Mammary epithelial cell (primary cell): ENCODE measurements around the gene GPR135.

ENCODE experiments used
- EZH2 ChIP-seq: IDR thresholded peaks from 2 replicates; pipeline ENCODE4 v1.6.1; 2012; ENCODE audit warnings: low read length, inconsistent platforms, borderline replicate concordance
- TF ChIP-seq, protein P1 (sequence below), 2 donors: IDR thresholded peaks in 1 of 2; conservative IDR thresholded peaks in 1 of 2; 2 replicates each; pipeline ENCODE4 v1.5.1; 2011 to 2012; ENCODE audit warnings: inconsistent platforms in 2 of 2, low read length in 2 of 2, mild to moderate bottlenecking in 2 of 2, control low read depth in 1 of 2, low read depth in 1 of 2; ENCODE audit not compliant: insufficient read depth in 1 of 2; ENCODE audit errors: extremely low read depth in 1 of 2

DNA sequence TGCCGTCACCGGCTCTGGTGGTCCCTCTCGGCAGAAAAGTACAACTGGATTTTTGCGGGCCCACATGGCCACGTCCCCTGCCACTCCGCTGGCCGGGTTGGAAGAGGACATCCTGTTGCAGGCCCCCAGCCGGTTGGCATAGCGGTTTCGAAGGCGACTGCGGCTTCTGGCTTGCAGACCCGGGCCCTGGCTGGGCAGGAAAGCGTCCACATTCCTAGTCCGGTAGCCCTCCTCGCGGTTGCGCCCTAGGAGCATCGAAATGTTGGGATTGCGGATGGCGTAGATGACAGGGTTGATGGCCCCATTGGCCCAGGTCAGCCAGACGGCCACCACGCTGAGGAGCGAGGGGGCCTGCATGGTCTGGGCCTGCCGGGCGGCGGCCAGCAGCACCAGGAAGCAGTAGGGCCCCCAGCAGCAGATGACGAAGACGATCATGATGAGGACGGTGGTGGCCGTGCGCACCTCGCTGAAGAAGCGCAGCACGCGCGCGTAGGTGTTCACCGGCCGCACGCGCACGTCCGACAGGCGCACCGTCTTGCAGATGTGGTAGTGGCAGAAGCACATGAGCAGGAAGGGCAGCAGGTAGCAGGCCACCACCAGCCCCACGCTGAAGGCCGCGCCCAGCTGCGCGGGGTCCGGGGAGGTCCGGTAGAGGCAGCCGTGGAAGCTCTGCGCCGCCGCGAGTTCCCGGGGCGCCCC is 1.2 kb downstream of the GPR135 start:
- TF ChIP-seq, protein P1, sequence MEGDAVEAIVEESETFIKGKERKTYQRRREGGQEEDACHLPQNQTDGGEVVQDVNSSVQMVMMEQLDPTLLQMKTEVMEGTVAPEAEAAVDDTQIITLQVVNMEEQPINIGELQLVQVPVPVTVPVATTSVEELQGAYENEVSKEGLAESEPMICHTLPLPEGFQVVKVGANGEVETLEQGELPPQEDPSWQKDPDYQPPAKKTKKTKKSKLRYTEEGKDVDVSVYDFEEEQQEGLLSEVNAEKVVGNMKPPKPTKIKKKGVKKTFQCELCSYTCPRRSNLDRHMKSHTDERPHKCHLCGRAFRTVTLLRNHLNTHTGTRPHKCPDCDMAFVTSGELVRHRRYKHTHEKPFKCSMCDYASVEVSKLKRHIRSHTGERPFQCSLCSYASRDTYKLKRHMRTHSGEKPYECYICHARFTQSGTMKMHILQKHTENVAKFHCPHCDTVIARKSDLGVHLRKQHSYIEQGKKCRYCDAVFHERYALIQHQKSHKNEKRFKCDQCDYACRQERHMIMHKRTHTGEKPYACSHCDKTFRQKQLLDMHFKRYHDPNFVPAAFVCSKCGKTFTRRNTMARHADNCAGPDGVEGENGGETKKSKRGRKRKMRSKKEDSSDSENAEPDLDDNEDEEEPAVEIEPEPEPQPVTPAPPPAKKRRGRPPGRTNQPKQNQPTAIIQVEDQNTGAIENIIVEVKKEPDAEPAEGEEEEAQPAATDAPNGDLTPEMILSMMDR (conservative IDR thresholded peaks at IDR 0.05 in 1 of 2, IDR thresholded peaks at IDR 0.05 in 1 of 2; ENCODE audit: extremely low read depth in 1 of 2, insufficient read depth in 1 of 2, low read depth in 1 of 2, low read length in 2 of 2): no peak
- TF ChIP-seq EZH2: no peak
